NCI-H2227 (cell line): Measurements from ENCODE around the gene HDDC3.
"Not testable (repeated sequence)": the region's sequence is repeated elsewhere in the genome, so short reads cannot be mapped to it uniquely, and the experiment has no call there.

ENCODE experiments used
- DNase-seq: peaks from one replicate; lab custom pipeline; 2025; ENCODE audit not compliant: unreplicated experiment; lab: John Stamatoyannopoulos, UW

Gene HDDC3

DNA sequence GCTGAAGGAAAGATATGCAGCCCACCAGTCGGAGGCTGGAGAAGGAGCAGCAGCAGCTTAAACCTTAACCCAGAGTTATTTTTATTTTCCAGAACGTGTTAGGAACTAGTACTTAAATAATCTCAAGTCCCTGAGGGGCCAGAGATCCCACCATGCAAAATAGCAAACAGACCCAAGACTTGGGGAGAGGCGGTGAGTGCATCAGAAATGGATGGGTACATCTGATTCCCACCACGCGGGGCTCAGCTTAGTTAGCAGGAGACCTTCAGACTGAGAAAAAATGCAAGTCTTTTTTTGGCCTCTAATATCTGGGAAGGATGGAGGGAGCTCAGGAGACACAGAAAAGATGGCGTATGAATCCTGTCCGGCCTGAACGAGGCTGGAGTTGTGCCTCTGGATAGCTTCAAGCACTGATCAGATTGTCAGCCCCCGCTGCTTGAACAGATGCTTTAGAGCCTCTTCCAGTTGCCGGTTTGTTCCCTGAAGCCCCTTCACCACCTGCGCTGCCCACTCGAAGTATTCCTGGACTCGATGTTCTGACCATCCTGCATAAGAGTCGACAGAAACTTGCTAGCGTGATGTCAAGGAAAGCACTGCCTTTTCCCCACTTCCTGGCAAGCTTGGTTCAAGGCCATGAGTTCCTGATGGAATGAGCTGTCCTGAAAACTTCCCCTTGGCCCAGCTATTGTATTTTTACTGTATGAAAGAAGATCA, 1.3 kb downstream of the HDDC3 start:
- DNase-seq: peak; percentile 15

DNA sequence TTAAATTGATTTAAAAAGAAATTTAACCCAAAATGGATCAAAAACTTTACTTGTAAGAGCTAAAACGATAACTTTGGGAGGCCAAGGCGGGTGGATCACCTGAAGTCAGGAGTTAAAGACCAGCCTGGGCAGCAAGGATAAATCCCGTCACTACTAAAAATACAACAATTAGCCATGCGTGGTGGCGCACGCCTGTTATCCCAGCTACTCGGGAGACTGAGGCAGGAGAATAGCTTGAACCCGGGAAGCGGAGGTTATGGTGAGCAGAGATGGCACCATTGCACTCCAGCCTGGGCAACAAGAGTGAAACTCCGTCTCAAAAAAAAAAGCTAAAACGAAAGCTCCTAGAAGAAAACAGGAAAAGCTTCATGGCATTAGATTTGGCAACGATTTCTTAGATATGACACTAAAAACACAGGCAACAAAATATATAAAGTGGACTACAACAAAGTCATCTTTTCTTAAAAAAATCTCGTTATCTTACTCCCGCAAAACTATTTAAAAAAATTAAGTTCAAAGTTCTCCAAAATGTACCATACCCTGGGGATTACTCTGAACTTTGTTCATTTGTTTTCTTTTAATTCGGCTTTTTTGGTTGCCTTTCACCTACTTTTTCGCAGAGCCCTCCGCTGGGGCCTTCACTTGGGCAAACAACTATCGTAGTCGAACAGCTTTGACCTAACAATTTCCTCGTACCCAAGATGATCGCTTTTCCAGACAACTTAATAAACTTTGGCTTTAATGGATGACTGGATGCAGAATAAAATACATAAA, 2.9 kb downstream of the HDDC3 start:
- no peak for DNase-seq

DNA sequence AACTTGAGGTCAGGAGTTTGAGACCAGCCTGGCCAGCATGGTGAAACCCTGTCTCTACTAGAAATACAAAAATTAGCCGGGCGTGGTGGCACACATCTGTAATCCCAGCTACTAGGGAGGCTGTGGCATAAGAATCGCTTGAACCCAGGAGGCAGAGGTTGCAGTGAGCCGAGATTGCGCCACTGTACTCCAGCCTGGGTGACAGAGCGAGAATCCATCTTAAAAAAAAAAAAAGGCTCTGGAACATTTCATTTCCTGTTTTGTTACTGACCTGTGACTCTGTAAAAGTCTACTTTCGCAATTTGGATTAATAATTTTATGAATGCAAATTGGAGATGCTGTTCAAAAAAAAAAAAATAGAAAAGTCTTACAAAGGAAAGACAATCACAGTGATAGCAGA, 4.2 kb downstream of the HDDC3 start:
- not testable (repeated sequence) for DNase-seq

DNA sequence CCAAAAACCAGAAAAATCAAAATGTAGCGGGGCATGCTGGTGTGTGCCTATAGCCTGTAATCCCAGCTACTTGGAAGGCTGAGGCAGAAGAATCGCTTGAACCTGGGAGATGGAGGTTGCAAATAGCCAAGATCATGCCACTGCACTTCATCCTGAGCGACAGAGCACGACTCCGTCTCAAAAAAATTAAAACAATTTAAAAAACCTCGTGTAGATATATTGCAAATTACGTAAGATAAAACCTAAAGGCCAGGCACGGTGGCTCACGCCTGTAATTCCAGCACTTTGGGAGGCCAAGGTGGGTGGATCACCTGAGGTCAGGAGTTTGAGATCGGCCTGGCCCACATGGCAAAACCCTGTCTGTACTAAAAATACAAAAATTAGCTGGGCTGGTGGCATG, 5.6 kb downstream of the HDDC3 start:
- DNase-seq: not testable (repeated sequence)

DNA sequence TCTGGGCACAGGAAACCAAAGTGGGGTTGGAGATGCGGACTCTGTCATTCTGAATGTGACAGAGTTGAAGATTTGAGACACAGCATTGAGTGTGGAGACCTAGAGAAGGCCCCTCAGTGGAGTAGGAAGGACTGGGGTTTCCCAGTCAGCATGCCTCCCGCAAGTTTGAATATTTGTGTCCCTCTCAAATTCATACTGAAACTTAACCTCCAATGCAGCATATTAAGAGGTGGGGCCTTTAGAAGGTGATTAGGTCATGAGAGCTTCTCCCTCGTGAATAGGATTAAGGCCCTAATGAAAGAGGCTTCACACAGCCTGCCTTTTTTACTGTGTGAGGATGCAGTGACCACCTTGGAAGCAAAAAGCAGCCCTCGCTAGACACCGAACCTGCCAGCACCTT, 8.0 kb downstream of the HDDC3 start:
- DNase-seq: no peak

DNA sequence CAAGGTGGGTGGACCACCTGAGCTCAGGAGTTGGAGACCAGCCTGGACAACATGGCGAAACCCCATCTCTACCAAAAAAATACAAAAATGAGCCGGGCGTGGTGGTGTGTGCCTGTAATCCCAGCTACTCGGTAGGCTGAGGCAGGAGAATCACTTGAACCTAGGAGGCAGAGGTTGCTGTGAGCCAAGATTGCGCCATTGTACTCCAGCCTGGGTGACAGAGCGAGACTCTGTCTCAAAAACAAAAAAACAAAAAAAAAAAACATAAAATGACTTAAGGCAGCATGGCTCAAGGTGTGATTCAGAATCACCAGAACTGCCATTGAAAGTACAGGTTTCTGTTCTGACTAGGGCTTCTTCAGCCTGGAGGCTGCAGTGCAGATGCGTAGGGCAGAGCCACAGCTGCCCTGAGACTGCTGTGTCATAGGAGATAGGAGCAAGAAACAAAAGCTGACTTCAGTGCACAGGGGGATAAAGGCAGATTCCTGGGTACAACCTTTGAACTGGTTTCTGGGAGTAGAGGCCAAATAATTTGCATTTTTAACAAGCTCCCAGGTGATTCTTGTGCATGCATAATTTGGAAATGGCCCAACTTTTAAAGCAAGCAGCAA, 9.5 kb downstream of the HDDC3 start:
- not testable (repeated sequence) for DNase-seq

DNA sequence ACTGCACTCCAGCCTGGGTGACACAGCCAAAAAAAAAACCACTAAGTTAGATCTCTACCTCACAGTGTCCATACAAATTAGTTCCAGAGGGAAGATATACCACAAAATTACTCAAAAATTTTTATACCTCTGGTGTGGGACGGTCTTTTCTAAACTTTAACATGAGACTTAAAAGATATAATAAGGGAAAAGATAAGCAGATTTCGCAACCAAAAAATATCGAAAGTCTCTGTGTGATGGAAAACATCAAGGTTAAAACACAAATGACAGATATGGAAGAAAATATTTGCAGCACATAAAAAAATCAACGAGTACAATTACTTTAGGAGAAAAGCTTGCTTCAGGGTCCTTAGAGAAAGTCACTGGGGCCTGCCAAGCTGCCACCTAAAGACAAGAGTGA, 10.5 kb downstream of the HDDC3 start:
- no peak for DNase-seq

DNA sequence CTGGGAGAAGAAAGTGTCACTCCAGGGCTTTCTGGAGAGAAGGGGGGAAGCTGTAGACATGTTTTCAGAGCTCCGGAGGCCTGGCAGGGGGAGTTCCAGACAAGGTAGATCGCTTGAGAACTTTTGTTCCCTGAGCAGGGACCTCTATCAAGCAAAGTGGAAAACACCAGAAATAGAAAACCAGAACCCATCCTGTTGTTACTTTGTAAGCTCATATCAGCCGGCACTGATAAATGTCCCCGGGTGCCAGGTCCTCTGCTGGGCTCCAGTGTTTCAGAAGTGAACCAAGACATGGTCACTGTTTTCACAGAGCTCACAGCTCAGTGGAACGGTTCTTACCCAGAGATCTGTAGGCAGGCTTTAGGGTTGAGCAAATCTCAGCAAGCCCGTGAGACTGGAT, 13.5 kb downstream of the HDDC3 start:
- no peak for DNase-seq

DNA sequence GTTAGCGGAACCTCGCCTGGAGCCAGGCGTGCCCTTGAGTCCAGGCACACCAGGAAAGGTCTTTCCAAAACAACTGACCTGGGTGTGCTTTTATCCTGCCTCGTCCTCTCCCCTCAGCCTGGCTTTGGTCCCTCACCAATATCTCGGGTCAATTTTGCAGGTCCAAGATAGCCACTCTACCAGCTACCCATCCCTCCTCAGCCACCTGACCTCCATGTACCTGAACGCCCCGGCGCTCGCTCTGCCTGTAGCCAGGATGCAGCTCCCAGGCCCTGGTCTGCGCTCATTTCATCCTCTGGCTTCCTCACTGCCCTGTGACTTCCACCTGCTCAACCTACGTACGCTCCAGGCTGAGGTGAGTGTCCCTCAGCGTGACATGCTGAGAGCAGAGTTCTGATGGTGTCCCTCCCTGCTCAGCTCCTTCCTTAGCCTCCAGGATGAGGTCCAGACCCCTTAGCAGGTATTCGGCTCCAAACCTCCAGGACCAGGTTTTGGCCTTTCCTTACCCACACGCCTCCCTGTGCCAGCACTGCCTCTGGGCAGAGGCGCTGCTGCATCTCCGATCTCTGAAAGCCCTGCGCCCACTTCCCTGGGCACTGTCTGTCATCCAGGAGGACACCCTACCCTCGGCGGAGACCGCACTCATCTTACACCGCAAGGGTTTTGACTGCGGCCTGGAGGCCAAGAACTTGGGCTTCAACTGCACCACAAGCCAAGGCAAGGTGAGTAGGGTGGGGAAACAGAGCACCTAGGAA, 14.1 kb downstream of the HDDC3 start:
- no peak for DNase-seq

DNA sequence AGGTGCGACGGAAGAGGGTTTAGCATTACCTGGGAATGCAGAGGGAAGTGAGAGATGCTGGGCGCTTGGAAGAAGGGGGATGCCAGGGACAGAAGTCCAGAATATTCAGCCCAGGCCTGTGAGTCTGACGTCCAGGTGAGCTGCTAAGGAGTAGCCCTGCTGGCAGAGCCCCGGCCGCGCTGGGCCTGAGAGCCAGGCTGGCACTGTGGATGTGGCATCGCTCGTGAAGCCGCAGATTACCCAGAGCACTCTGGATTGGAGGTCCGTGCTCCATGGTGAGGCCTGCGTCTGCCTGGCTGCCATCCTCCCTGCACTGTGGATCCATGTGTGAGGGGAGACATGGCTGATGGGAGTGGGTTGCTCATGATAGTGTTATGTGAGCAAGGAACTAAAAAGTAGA, 14.8 kb downstream of the HDDC3 start:
- DNase-seq: no peak

DNA sequence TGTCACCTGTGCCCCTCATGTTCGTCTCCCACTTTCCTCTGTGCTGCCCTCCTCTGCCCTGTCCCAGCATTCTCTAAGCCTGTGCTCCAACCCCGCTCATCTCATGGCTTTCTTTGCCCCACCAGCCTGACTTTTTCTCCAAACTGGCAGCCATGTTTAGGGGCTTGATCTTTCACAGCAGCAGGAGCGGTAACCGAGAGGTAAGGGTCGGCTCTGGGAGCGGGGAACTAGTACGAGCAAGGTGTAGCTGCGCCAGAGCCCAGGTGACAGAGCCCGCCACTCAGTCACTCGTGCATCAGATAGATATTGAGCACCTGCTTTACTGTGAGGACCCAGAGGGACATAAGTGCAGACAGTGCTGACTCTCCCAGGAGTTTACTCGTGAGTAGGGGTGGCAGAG, 15.9 kb downstream of the HDDC3 start:
- no peak for DNase-seq

DNA sequence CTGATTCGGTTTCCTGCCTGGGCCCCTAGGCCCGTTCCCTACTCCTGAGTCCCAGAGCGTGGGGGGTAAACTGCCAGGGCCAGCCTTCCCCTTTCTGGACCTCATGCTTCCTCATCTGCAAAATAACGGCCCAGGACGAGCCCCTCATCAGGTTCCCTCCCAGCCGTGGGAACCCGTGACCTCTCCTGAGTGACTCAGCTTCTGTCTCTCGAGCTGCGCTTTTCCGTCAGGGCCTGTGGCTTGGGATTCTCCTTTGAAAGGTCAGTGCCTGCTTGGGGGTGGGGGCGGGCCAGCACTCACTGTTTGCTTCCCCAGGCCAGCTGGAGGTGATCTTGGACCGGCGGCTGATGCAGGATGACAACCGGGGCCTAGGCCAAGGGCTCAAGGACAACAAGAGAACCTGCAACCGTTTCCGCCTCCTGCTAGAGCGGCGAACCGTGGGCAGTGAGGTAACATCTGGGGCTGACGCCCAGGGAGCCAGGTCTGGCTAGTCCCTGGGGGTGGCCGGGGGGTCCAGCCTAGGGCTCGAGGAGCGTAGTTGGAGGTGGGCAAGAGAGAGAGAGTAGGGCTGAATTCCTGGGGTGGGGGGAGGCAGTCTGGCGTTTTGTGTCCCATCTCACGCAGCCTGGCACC, 16.4 kb downstream of the HDDC3 start:
- no peak for DNase-seq

DNA sequence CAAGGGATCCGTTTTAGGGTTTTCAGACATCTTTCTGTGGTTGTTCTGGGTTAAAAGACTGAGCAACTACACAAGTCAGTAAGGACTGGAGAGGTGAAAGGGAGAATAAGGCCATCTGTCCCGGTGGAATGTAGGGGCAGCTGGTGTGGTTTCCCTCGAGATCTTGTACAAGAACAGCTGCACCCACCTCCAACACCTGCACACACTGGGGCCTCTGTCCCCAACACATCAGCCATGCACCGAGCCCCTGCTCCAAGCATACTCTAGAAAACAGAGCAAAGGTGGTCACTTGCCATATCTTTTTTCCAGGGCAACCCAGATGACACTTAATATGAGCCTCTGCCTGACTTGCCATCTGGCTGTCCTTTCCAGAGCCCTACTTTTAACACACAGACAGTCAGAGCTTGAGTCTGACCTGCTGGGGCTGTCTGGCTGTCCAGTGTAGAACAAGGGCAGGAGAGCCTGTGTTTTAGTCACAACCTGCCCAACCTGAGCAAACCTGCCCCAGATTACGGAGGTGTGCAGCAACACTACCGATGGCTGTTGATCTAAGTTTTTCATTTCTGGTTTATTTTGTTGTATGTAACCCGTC, 17.0 kb downstream of the HDDC3 start:
- no peak for DNase-seq

DNA sequence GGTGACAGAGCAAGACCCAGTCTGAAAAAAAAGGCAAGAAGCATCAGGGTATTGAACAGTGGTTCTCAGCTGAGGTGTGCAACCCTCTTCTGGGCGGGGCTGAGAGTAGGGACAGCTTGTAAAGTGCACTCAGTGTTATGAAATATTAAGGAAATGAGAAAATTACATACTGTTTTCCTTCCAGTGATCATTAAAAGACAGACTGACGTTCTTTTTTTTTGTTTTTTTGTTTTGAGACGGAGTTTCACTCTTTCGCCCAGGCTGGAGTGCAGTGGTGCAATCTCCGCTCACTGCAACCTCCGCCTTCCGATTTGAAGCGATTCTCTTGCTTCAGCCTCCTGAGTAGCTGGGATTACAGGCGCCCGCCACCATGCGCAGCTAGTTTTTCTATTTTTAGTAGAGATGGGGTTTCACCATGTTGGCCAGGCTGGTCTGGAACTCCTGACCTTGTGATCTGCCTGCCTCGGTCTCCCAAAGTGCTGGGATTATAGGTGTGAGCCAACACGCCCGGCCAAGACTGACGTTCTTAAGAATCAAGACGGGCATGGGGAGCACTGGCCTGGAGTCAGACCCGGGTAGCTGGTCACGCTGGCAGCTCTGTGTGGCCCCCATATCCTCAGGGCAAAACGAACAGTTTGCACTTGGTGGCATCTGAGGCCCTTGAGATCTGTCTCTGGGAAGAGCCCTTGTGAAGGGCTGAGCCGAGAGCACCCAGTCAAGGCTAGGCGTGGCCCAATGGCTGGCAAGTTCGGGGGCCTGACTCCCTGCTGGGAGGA, 17.9 kb downstream of the HDDC3 start:
- no peak for DNase-seq

DNA sequence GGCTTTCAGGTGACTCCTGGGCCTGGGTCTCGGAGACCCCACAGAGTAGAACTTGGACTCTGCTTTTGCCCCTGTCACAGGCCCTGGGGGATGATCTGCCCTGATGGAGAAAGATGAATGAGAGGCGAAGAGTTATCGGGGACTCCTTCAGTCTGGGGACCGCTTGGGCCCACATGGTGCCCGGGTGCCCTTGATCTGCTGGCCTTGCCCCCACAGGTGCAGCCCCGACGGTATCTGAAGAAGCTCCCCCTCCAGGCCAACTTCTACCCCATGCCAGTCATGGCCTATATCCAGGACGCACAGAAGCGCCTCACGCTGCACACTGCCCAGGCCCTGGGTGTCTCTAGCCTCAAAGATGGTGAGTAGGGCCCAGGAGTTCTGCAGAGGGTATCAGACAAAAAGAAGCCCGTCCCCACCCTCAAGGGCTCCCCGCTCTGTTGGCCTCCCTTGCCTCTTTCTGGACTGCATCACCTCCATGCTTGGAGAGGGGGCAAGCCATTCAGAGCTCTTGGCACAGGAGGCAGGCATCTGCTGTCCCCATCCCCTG, 18.9 kb downstream of the HDDC3 start:
- DNase-seq: no peak

DNA sequence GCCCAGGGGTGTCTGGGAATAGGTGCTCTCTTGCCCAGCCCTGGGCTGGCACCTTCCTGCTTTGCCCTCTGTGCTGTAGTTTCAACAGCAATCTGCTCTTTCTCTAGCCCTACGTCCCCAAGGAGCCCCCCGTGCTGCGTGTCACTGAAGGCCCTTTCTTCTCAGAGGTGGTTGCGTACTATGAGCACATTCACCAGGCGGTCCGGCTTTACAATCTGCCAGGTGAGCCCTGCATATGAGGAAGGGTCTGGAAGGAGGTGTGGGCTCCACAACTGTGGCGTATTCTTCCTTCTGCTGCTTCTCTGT, 19.6 kb downstream of the HDDC3 start:
- no peak for DNase-seq

DNA sequence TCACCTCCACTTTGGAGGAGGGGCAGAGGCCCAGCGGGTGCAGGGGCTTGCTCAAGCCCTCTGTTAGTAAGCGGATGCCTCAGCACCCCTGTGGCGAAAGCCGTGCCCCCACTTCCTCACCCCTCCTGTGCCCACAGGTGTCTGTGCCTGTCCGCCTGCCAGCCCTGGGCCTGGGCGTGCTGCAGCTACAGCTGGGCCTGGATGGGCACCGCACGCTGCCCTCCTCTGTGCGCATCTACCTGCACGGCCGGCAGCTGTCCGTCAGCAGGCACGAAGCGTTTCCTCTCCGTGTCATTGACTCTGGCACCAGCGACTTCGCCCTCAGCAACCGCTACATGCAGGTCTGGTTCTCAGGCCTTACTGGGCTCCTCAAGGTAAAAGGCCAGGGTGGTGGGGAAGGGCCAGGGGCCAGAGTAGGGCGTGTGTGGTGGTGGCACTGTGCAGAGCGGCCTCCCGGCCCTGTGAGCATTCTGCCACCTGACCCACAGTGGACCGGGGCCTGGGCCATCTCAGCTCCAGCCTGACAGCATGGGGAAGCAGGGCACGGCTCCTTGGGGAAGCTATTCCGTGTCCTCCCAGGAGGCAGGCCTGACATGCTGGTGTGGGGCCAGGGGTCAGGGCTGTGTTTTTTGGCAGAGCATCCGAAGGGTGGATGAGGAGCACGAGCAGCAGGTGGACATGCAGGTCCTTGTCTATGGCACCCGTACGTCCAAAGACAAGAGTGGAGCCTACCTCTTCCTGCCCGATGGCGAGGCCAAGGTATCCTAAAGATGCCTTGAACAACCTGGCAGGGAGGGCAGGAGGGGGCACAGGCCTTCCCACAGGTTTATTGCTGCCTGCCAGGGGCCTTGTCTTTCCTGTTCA, 20.2 kb downstream of the HDDC3 start:
- DNase-seq: no peak

DNA sequence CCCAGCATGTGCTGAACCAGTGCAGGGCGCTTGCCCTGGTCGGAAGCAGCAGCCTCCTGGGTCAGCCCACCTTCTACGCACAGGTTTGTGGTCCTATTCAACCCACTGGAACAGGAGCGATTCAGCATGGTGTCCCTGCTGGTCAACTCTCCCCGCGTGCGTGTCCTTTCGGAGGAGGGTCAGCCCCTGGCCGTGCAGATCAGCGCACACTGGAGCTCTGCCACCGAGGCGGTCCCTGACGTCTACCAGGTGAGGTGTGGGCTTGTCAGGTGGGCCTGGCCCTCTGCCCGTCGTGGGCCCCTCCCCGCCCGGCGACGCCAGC, 21.1 kb downstream of the HDDC3 start:
- DNase-seq: no peak
